HL-60 (cell line): ENCODE measurements around the gene LMO2.

ENCODE experiments used
- DNase-seq, 2 experiments: peaks; one replicate each; pipeline ENCODE4 v3.0.0-alpha.2; 2010 to 2020; ENCODE audit warnings: low read depth in 1 of 2, low spot score in 1 of 2
- H3K27ac ChIP-seq: fragments of 250-450 bp; sonication (Bioruptor Pico); replicated peaks from 2 replicates; pipeline ENCODE4 v1.5.1; 2020; ENCODE audit warnings: mild to moderate bottlenecking, moderate library complexity
- H3K27me3 ChIP-seq: fragments of 250-450 bp; sonication (Bioruptor Pico); 2 replicates; pipeline ENCODE4 v1.5.1; 2021; ENCODE audit warnings: mild to moderate bottlenecking, moderate library complexity; ENCODE audit not compliant: insufficient read depth, poor library complexity, severe bottlenecking
- H3K4me3 ChIP-seq: replicated peaks from 2 replicates; pipeline ENCODE4 v1.5.1; 2011; ENCODE audit warnings: mild to moderate bottlenecking, control low read depth, low read length; ENCODE audit not compliant: insufficient read depth
- GABPA ChIP-seq: IDR thresholded peaks from 2 replicates; pipeline ENCODE4 v1.6.1; 2012; ENCODE audit warnings: low read depth
- POLR2AphosphoS5 ChIP-seq: IDR thresholded peaks from 2 replicates; pipeline ENCODE4 v1.6.1; 2012; ENCODE audit warnings: low read depth
- REST ChIP-seq: IDR thresholded peaks from 2 replicates; pipeline ENCODE4 v1.6.1; 2012; ENCODE audit warnings: low read depth; ENCODE audit not compliant: insufficient replicate concordance
- SPI1 ChIP-seq: IDR thresholded peaks from 2 replicates; pipeline ENCODE4 v1.6.1; 2012; ENCODE audit warnings: low read depth, mild to moderate bottlenecking, borderline replicate concordance
- TF ChIP-seq, protein P1 (sequence below): IDR thresholded peaks from one replicate; pipeline ENCODE4 v1.5.1; 2011; ENCODE audit warnings: low read length, control low read depth, inconsistent platforms; ENCODE audit not compliant: insufficient read depth

The LMO2 gene

DNA sequence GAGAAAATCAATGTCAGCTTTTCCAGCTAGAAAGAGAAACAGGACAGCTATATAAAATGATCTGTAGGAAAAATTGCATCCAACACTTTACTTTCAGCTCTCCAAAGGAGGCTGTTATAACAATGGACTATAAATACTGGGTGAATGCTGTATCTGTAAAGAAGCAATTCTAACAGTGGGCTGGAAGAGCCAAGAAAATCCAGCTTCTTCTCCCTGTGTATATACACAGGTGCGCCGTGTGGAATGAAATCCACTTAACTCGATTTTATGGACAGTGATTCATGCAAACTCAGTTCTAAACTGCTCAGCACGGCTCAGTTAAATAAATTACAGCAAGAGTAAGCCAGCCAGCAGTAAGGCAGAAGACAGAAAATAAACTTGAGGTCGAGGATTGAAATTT, 32.5 kb upstream of the LMO2 start:
- H3K27me3 ChIP-seq, result no peaks in the 10 kb centered on the region
- no peak overlapping the region for H3K4me3 ChIP-seq
- H3K27ac ChIP-seq, result no peak overlapping the region
- no peak for DNase-seq
- TF ChIP-seq POLR2AphosphoS5 (no peak), SPI1 (no peak), GABPA (no peak), REST (no peak)
- TF ChIP-seq, protein P1, sequence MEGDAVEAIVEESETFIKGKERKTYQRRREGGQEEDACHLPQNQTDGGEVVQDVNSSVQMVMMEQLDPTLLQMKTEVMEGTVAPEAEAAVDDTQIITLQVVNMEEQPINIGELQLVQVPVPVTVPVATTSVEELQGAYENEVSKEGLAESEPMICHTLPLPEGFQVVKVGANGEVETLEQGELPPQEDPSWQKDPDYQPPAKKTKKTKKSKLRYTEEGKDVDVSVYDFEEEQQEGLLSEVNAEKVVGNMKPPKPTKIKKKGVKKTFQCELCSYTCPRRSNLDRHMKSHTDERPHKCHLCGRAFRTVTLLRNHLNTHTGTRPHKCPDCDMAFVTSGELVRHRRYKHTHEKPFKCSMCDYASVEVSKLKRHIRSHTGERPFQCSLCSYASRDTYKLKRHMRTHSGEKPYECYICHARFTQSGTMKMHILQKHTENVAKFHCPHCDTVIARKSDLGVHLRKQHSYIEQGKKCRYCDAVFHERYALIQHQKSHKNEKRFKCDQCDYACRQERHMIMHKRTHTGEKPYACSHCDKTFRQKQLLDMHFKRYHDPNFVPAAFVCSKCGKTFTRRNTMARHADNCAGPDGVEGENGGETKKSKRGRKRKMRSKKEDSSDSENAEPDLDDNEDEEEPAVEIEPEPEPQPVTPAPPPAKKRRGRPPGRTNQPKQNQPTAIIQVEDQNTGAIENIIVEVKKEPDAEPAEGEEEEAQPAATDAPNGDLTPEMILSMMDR, result no peak

DNA sequence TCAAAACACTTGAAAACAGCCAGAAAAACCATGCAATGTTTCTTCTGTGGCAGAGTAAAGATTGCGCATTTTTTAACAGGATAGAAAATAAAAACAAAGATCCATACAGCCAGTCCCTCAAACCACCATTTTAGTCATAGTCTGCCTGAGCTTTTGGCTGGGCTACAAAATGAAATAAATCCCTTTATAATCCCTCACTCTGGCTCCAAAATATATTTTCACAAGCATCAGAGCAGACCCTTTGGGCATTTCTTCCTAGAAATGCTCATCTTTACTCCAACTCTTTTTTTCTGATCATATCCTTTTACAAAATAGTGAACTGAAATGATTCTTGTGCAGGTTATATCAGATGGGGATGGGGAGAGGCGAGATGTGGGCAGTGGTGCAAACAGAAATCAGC, 31.8 kb upstream of the LMO2 start:
- TF ChIP-seq POLR2AphosphoS5 (no peak), GABPA (no peak), REST (no peak), SPI1 (no peak)
- TF ChIP-seq, protein P1, result no peak
- DNase-seq, result no peak
- H3K4me3 ChIP-seq, result no peak overlapping the region
- no peaks in the 10 kb centered on the region for H3K27me3 ChIP-seq
- no peak overlapping the region for H3K27ac ChIP-seq

DNA sequence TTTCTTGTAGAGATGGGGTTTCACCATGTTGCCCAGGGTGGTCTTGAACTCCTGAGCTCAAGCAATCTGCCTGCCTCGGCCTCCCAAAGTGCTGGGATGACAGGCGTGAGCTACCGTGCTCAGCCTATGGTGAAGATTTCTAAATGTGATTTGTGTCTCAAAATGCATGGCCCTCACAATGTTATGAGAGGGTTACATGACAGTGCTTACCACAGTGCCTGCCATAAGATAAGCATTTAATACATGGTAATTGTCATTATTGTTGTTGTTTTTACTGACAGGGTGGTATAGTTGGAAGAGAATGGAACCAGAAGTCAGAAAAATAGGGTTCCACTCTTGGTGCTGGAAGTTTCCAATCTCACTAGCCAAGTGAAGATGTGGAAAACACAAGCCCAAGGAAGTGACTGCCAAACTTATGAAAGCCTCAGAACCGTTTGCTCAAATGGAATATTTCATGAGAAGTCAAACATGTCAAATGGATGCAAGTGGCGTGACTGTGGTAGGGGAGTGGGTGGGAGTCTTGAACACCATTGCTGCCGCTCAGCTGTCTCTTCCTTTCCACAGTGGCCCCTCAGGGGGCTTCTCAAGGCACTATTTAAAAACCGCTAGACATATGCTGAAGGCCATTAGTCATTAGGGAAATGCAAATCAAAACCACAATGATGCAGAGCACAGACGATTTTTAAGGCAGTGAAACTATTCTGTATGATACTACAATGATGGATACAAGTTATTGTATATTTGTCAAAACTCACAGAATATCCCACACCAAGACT, 29.1 kb upstream of the LMO2 start:
- no peak for DNase-seq

More for the DNA sequence above, 29.1 kb upstream of the LMO2 start:
- no peaks in the 10 kb centered on the region for H3K27me3 ChIP-seq
- no peak overlapping the region for H3K27ac ChIP-seq
- no peak for TF ChIP-seq POLR2AphosphoS5
- no peak for TF ChIP-seq SPI1
- TF ChIP-seq, protein P1, result no peak
- TF ChIP-seq GABPA, result no peak
- no peak for TF ChIP-seq REST
- no peak overlapping the region for H3K4me3 ChIP-seq
